DMS 273 treated with DMSO at 0.1 percent for 48 hours (cell line): ENCODE results near the gene BMP5.

Experiments used
- DNase-seq: peaks from one replicate; lab custom pipeline; 2025; lab: John Stamatoyannopoulos, UW

Gene BMP5

DNA sequence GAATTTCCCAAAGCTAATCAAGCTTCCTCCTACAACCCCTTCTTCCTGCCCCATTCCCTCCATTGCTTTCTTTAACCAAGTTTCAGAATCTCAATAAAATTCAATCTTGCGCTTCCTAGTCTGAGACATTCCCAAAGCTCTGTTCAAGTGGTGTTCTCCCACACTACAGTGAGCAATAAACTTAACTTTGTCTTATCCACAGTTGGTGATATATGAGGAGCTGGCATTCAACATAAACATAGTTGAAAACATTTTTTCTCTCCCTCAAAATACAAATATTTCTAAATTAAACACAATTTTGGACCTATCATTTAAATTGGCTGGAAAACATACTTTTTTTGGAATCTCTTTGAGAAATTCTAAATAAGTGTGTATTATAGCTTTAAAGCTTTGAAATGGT is 166.7 kb downstream of the BMP5 start:
- DNase-seq, result no peak

DNA sequence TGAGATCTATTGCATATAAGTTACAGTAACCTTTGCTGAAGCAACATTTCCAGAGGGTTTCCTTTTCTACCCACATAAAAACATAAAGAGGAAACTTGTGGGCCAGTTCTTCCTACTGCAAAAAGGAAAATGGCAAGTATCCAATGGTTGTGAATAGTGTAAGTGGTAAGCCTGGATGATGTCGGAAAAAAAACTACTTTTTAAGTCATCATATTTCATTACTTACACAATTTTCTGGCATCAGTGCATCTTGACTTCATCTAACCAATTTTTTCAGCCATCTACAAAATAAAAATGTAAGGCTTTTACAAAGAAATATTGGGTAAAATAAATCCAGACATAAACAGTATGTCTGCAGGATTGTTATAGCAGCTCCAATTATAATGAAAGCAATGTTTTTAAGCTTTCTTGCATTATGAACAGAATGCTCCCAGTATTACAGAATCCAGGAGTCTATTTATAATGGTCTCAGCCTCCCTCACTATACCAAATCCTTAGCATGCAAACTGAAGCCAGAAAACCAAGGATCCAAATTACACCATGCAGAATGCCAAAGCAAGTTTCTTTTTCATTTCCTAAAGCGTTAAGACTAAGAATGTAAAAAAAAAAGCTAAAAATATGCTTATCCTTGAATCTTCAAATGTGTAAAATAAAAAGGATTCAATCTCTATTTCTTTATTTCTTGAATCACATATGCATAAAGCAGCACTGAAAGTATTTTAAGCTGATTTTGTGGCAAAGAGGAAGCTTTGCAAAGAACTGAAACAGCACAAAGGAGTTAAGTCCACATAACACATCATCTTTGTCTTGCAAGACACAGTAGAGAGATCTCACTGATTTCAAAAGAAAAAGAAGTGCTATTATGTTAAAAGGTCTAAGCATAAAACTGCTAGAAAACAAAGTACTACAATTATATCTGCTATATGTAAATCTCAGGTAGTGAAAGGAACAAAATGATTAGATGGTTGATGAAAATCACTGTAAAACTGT is 169.6 kb downstream of the BMP5 start:
- no peak for DNase-seq

DNA sequence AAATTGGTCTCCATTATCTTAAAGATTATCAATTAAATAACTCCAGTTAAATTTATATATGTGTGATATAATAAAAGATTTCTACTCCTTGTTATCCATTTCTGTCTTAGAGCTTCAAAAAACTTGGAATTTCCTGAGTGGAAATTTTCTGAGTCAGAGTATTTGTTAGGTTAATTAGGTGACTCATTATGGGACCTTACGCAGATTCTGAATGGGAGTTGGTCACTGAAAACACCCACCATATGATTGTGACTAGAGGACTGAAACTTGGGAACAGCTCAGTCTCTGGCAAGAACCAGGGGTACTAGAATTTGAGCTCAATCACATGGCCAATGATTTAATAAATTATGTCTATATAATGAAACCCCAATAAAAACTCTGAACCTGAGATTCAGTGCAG is 171.0 kb downstream of the BMP5 start:
- no peak for DNase-seq
